ENCODE data around the gene DNAAF5. TPM values are rescaled to one million over a fixed set of nuclear protein-coding genes. Genes with fewer than 3 reads are reported as not detected.

DNAAF5 gene
- total and polyA plus RNA-seq, 2 of the 4 experiments (the other 2 are of a cell fraction), result 12.4 to 32.6 TPM

DNA sequence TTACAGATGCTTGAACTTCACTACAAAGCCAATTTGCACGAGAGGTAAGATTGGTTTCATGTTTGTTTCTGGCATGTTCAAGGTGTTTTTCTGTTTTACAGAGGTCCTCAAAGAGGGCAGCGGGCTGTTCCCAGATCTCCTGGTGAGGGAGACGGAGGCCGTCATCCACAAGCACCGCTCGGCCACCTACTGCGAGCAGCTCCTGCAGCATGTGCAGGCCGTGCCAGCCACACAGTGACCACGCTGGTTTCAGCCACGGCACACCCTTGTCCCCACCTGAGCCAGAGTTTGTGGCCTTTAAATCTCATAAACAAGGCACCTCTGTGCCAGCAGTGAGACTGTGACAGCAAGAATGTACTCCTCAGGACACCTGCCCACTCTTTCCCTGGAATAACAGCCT, 58.9 kb downstream of the DNAAF5 start:
- dilution Hi-C loops (cut with HindIII; ENCODE audit: low sequenced_read_pairs, unreplicated experiment) (no loop called here), in situ Hi-C loops (cut with MboI; ENCODE audit: low sequenced_read_pairs) (loop anchor here (5.0 kb wide), 1 partner anchor 87 kb away; no protein-coding TSS in a partner anchor), intact Hi-C loops (cut with micrococcal nuclease) (loop anchor here (5.0 kb wide), 1 partner anchor 167 kb away; the partner anchor contains the start of gene ADAP1)
- Histone ChIP-seq H3K9ac (ENCODE audit: low read depth, low read length) (no peak overlapping the region), H3K4ac (ENCODE audit: low read depth, low read length) (no peak overlapping the region), H2BK20ac (ENCODE audit: low read depth, low read length) (no peak overlapping the region), H3K36me3 (ENCODE audit: control insufficient read depth, insufficient read depth, low read length) (peaks cover 27% of the 10 kb centered on the region), H3K4me1 (ENCODE audit: control insufficient read depth, insufficient read depth, low read length) (no peaks in the 10 kb centered on the region), H4K20me1 (ENCODE audit: insufficient read depth, low read length) (no peaks in the 10 kb centered on the region), H2AFZ (replicated peaks; ENCODE audit: low read length, poor library complexity) (no peak overlapping the region), H2AK9ac (replicated peaks; ENCODE audit: low read depth, low read length, poor library complexity) (no peak overlapping the region), H3K79me1 (ENCODE audit: low read depth in 1 of 2, low read length in 2 of 2) (no peaks in the 10 kb centered on the region), H3K4me3 (ENCODE audit: insufficient read depth, low read depth, low read length) (no peak overlapping the region), H3K23ac (ENCODE audit: low read depth, low read length) (no peak overlapping the region), H3K9me3 (ENCODE audit: control insufficient read depth, insufficient read depth, low read length) (no peaks in the 10 kb centered on the region), H3K18ac (ENCODE audit: low read depth, low read length) (no peak overlapping the region), H2AK5ac (ENCODE audit: low read depth, low read length) (no peak overlapping the region), H2BK120ac (ENCODE audit: low read depth, low read length) (no peak overlapping the region), H3K4me2 (ENCODE audit: low read depth, low read length) (no peak overlapping the region), H3K56ac (ENCODE audit: extremely low read depth, insufficient read depth, low read length) (no peak overlapping the region), H3K14ac (replicated peaks; ENCODE audit: low read depth, low read length) (no peak overlapping the region), H4K91ac (ENCODE audit: insufficient read depth, low read depth, low read length) (no peak overlapping the region), H3K27me3 (ENCODE audit: control insufficient read depth, insufficient read depth, low read length) (no peaks in the 10 kb centered on the region), H4K8ac (ENCODE audit: low read depth in 2 of 2, low read length in 2 of 2) (no peak overlapping the region), H3K9me1 (ENCODE audit: insufficient read depth, low read length) (no peaks in the 10 kb centered on the region), H2BK15ac (ENCODE audit: low read depth, low read length) (no peak overlapping the region), H2BK5ac (ENCODE audit: low read depth, low read length, poor library complexity, severe bottlenecking) (no peak overlapping the region), H4K5ac (ENCODE audit: low read depth, low read length) (no peak overlapping the region), H3K27ac (ENCODE audit: insufficient read depth, low read length) (no peak overlapping the region)
- WGBS, 2 experiments (ENCODE audit: extremely low coverage in 2 of 2, insufficient read length in 1 of 2), result 98% methylated on average over 8 of the region's 10 CpGs; no CpG with 5 or more reads in 1 of the 2 experiments
- no peak for DNase-seq
- CTCF ChIA-PET, result no interaction called here
- TF ChIP-seq CEBPB (IDR thresholded peaks at IDR 0.05; ENCODE audit: low read depth, low read length) (no peak), MAFK (IDR thresholded peaks at IDR 0.05; ENCODE audit: low read depth, low read length) (no peak), POLR2A (IDR thresholded peaks at IDR 0.05; ENCODE audit: low read depth, low read length) (no peak)
- POLR2A ChIA-PET (ENCODE audit: unreplicated experiment), result no interaction called here
- no peak for ATAC-seq (ENCODE audit: low read depth)
- BruUV-seq (replicated peaks), result no TSS peak
